Adrenal gland (tissue), 12 donors: ENCODE data around the gene TTLL11. TPM values are rescaled to one million over a fixed set of nuclear protein-coding genes. Genes with fewer than 3 reads are reported as not detected.
"Not testable (repeated sequence)": the region's sequence is repeated elsewhere in the genome, so short reads cannot be mapped to it uniquely, and the experiment has no call there.

ENCODE experiments used
- DNase-seq, 7 donors: peaks; one replicate each; pipeline ENCODE4 v3.0.0-alpha.2; 2019 to 2020
- H3K27ac ChIP-seq, 5 donors: fragments of 200-600 bp; sonication (generic) in 4 of 5; 1 replicate in 3 of 5; 2 replicates in 2 of 5; pipeline versions ENCODE4 v1.5.1 to v1.8.0; 2016 to 2020; ENCODE audit warnings: mild to moderate bottlenecking in 1 of 5
- H3K27me3 ChIP-seq: fragments of 200-600 bp; 2 replicates; pipeline ENCODE4 v1.8.0; 2021
- H3K36me3 ChIP-seq, 2 donors: fragments of 200-600 bp; replicated peaks in 1 of 2; 1 replicate in 1 of 2; 2 replicates in 1 of 2; pipeline versions ENCODE4 v1.5.1 to v1.8.0; 2018 to 2022
- H3K4me1 ChIP-seq, 2 donors: fragments of 200-600 bp; replicated peaks in 1 of 2; 1 replicate in 1 of 2; 2 replicates in 1 of 2; pipeline versions ENCODE4 v1.5.1 to v1.8.0; 2018 to 2021
- H3K4me3 ChIP-seq, 4 donors: fragments of 200-600 bp; sonication (generic) in 3 of 4; one replicate each; pipeline ENCODE4 v1.5.1; 2016 to 2018
- H3K9me3 ChIP-seq, 3 donors: fragments of 200-600 bp; sonication (generic) in 1 of 3; replicated peaks in 1 of 3; 1 replicate in 2 of 3; 2 replicates in 1 of 3; pipeline versions ENCODE4 v1.5.1 to v1.8.0; 2016 to 2021
- POLR2A ChIP-seq, 2 donors: fragments of 450-650 bp; IDR thresholded peaks; one replicate each; pipeline ENCODE4 v1.6.1; 2017; ENCODE audit warnings: antibody characterized with exemption in 2 of 2, mild to moderate bottlenecking in 2 of 2, moderate library complexity in 1 of 2
- WGBS, 4 donors: extraction: QIAGEN DNeasy Blood & Tissue Kit in 2 of 4; methylation state at CpG; one replicate each; pipeline versions ENCODE4 v1.1.5 to v1.1.7; 2013 to 2017; 5-methylcytosine and 5-hydroxymethylcytosine counted together
- intact Hi-C, 2 donors: fragments of 100-400 bp; cut with DNase I; formaldehyde crosslinking; loops; one replicate each; pipeline versions ENCODE4 v1.14.1 to v1.15.0; 2022 to 2023
- polyA plus RNA-seq, 3 donors: library from polyadenylated mRNA; stranded (reverse); fragments of 200-250 nt in 2 of 3; fragments of 350-450 nt in 1 of 3; fragmentation: Illumina TruSeq in 1 of 3; extraction: RNeasy Lipid Tissue Mini Kit (QIAGEN cat#74804) in 1 of 3; gene quantifications; one replicate each; pipeline ENCODE4 v1.2.3, GENCODE V29; 2013 to 2014
- total RNA-seq, 9 donors: library from RNA; depleted of rRNA in 4 of 9; stranded (reverse); fragments of >200 nt in 4 of 9; fragments of 120-200 nt in 1 of 9; fragmentation: NEBNext Ultra II Directional in 1 of 9; extraction: Animal tissue kit (Norgen Biotek cat#: 25700) in 1 of 9; gene quantifications; one replicate each; pipeline versions ENCODE4 v1.1.0 to v1.2.4, GENCODE V29; 2013 to 2023
- TF ChIP-seq, protein P1 (sequence below), 6 experiments: fragments of 450-650 bp in 4 of 6; fragments of 200-600 bp in 2 of 6; sonication (generic) in 1 of 6; IDR thresholded peaks; 1 replicate in 5 of 6; 2 replicates in 1 of 6; pipeline versions ENCODE4 v1.5.1 to v1.8.0; 2016 to 2021; ENCODE audit warnings: antibody characterized with exemption in 6 of 6, mild to moderate bottlenecking in 2 of 6, moderate library complexity in 1 of 6
- donor health status: healthy with polysubstance abuse.
- donor health status: Bipolar disorder and iron deficiency.
- donor health status: DM: yes; HTN: yes; CAD: no.
- donor health status: DM: no; HTN: no; CAD: no.
- donor health status: DM: no; HTN: no; CAD: no.
- donor health status: DM: yes; HTN: yes; CAD: no.

The TTLL11 gene
- total and polyA plus RNA-seq, 12 donors: 4.8 to 30.9 (median 13.7) TPM

DNA sequence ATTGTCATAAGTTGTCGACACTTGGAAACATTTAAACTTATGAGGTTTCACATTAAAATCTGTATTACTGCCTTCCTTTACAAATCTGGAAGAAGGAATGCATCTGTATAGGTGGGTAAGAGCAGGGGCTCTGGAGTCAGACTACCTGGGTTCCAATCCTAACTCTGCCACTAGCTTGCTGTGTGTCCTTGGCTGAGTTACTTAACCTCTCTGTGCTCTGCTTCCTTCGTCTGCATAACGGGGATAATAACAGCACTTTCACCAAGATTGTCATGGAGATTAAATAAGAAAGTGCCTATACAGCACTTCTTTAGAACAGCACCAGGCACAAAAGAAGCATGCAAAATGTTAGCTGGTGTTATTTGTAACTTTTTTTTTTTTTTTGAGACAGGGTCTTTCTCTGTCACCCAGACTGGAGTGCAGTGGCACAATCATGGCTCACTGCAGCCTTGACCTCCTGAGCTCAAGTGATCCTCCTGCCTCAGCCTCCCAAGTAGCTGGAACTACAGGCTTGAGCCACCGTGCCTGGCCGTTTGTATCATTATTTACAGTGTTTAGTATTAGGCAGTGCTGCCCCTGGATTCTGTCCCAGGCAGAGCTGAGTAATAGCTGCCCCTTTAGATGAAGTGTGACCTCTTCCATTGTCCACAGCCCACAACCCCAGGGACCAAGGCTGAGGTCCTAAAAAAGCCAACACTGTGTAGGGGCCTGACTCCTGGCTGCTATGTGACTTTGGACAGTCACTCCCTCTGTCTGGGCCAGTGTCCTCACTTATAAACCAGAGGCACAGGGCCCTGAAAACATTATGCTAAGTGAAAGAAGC, 25.4 kb upstream of the TTLL11 start:
- no peak for DNase-seq
- Histone ChIP-seq H3K27ac (peak overlapping the region in 1 of 5 donors; percentile 34), H3K4me1 (peaks cover 0 to 10% of the 10 kb centered on the region in 2 donors), H3K36me3 (no peaks in the 10 kb centered on the region), H3K9me3 (no peaks in the 10 kb centered on the region), H3K27me3 (no peaks in the 10 kb centered on the region), H3K4me3 (no peak overlapping the region)
- WGBS, 4 donors: 63 to 69% (median 66%) methylated on average over 5 of the region's 5 CpGs
- TF ChIP-seq, protein P1, sequence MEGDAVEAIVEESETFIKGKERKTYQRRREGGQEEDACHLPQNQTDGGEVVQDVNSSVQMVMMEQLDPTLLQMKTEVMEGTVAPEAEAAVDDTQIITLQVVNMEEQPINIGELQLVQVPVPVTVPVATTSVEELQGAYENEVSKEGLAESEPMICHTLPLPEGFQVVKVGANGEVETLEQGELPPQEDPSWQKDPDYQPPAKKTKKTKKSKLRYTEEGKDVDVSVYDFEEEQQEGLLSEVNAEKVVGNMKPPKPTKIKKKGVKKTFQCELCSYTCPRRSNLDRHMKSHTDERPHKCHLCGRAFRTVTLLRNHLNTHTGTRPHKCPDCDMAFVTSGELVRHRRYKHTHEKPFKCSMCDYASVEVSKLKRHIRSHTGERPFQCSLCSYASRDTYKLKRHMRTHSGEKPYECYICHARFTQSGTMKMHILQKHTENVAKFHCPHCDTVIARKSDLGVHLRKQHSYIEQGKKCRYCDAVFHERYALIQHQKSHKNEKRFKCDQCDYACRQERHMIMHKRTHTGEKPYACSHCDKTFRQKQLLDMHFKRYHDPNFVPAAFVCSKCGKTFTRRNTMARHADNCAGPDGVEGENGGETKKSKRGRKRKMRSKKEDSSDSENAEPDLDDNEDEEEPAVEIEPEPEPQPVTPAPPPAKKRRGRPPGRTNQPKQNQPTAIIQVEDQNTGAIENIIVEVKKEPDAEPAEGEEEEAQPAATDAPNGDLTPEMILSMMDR (IDR thresholded peaks at IDR 0.05): no peak
- no peak for TF ChIP-seq POLR2A (IDR thresholded peaks at IDR 0.05)
- intact Hi-C loops: no loop called here

DNA sequence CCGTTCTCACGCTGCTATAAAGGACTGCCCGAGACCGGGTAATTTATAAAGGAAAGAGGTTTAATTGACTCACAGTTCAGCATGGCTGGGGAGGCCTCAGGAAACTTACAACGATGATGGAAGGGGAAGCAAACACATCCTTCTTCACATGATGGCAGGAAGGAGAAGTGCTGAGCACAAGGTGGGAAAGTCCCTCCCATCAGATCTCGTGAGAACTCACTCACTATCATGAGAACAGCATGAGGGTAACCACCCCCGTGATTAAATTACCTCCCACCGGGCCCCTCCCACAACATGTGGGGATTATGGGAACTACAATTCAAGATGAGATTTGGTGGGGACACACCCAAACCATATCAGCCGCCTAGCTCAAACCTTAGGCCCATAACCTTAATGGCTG, 24.1 kb upstream of the TTLL11 start:
- H3K36me3 ChIP-seq, H3K27me3 ChIP-seq, H3K4me3 ChIP-seq, intact Hi-C loops, H3K27ac ChIP-seq, H3K4me1 ChIP-seq, DNase-seq, H3K9me3 ChIP-seq: not testable (repeated sequence)
- 55 to 61% (median 58%) methylated on average over 9 of the region's 9 CpGs for WGBS, 4 donors

DNA sequence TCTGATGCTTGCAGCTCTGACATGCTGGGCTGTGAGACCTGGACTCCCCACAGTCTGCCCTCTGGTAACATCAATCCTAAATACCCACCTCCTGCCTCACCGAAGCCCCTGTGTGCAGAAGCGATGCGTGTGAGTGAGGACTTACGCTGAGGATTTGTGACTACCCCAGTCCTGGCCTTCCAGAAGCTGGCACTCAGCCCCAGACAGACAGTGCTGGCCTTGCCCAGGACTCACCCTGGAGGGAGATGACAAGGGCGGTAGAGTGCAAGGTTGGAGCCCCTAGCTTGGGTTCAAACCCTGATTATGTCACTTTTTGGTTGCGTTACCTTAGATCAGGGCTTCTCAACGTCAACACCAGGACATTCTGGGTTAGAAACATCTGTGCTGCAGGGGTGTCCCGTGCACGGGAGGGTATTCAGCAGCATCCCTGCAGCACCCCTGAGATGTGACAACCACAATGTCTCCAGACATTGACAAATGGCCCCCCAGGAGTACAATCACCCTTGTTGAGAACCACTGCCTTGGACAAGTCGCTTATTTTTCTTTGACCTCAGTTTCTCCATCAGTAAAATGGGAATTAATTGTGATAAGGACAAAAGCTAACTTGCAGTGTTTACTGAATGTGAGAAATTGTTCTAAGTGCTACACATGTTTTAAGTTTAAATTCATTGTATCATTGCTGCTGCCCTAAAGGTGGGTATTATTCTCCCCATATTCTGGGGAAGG, 23.5 kb upstream of the TTLL11 start:
- peak in 6 of 7 donors; percentile 54 to 76 (median 69) for DNase-seq
- Histone ChIP-seq H3K27me3 (no peaks in the 10 kb centered on the region), H3K9me3 (no peaks in the 10 kb centered on the region), H3K36me3 (no peaks in the 10 kb centered on the region), H3K4me1 (peaks cover 0 to 10% of the 10 kb centered on the region in 2 donors), H3K4me3 (no peak overlapping the region), H3K27ac (peak overlapping the region in 1 of 5 donors; percentile 1)
- intact Hi-C loops: no loop called here
- 49 to 58% (median 55%) methylated on average over 4 to 10 of the region's 10 CpGs for WGBS, 4 donors
- TF ChIP-seq, protein P1 (IDR thresholded peaks at IDR 0.05): no peak
- TF ChIP-seq POLR2A (IDR thresholded peaks at IDR 0.05): no peak

DNA sequence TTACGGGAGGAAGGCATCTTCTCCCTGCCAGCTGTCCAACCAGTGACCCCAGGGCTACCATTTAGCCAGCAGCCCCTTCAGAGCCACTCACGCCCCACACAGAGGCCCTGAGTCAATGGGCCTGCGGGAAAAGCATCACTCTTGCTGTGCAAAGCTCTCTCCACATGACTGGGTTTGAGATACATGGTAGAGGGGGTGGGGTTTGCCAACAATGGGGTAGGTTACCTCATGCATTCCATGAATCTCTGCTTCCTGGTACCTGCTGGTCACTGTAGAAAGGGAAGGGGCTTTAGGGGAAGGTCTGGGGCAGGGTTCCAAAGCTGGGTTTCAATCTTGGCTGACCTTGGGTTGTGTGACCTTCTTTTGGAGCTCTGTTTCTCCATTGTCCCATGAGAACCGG, 22.9 kb upstream of the TTLL11 start:
- Histone ChIP-seq H3K27ac (peak overlapping the region in 1 of 5 donors; percentile 1), H3K27me3 (no peaks in the 10 kb centered on the region), H3K9me3 (no peaks in the 10 kb centered on the region), H3K4me3 (no peak overlapping the region), H3K36me3 (no peaks in the 10 kb centered on the region), H3K4me1 (peaks cover 0 to 10% of the 10 kb centered on the region in 2 donors)
- 13 to 75% (median 71%) methylated on average over 1 to 4 of the region's 4 CpGs for WGBS, 4 donors
- peak in 1 of 7 donors; percentile 21 for DNase-seq
- intact Hi-C loops: no loop called here
- TF ChIP-seq POLR2A (IDR thresholded peaks at IDR 0.05): no peak
- TF ChIP-seq, protein P1 (IDR thresholded peaks at IDR 0.05): no peak
